NOMO-1 treated with dmso at 0.1 percent for 144 hours (cell line): ENCODE results near the gene MDGA2.

Experiments used
- DNase-seq: peaks from one replicate; lab custom pipeline; 2025; ENCODE audit not compliant: unreplicated experiment; lab: John Stamatoyannopoulos, UW

The MDGA2 gene

GRCh38 chr14:47490766-47491165 lies 184.6 kb downstream of the MDGA2 start:
- DNase-seq: no peak

GRCh38 chr14:47490353-47490752 lies 185.1 kb downstream of the MDGA2 start:
- DNase-seq: no peak

GRCh38 chr14:47485421-47485820 lies 190.0 kb downstream of the MDGA2 start:
- DNase-seq: no peak

- no peak for DNase-seq
Observed at GRCh38 chr14:47483449-47483848, 192.0 kb downstream of the MDGA2 start.

GRCh38 chr14:47471075-47471474 lies 204.3 kb downstream of the MDGA2 start:
- no peak for DNase-seq

- DNase-seq: no peak
Observed at GRCh38 chr14:47466916-47467315, 208.5 kb downstream of the MDGA2 start.

GRCh38 chr14:47454025-47454424 lies 221.4 kb downstream of the MDGA2 start:
- DNase-seq: no peak

GRCh38 chr14:47447076-47447475 lies 228.3 kb downstream of the MDGA2 start:
- no peak for DNase-seq

GRCh38 chr14:47442211-47442610 lies 233.2 kb downstream of the MDGA2 start:
- no peak for DNase-seq

GRCh38 chr14:47439953-47440352 lies 235.5 kb downstream of the MDGA2 start:
- DNase-seq: no peak

GRCh38 chr14:47438650-47439140 lies 236.7 kb downstream of the MDGA2 start:
- no peak for DNase-seq

- DNase-seq: no peak
Observed at GRCh38 chr14:47435331-47435965, 240.0 kb downstream of the MDGA2 start.

- DNase-seq: peak; percentile 16
Observed at GRCh38 chr14:47427629-47428028, 247.8 kb downstream of the MDGA2 start.

GRCh38 chr14:47425302-47425701 lies 250.1 kb downstream of the MDGA2 start:
- no peak for DNase-seq

- no peak for DNase-seq
Observed at GRCh38 chr14:47422191-47422590, 253.2 kb downstream of the MDGA2 start.

- no peak for DNase-seq
Observed at GRCh38 chr14:47411523-47411922, 263.9 kb downstream of the MDGA2 start.

GRCh38 chr14:47392326-47392725 lies 283.1 kb downstream of the MDGA2 start:
- no peak for DNase-seq

- DNase-seq: no peak
Observed at GRCh38 chr14:47390831-47391504, 284.4 kb downstream of the MDGA2 start.

- no peak for DNase-seq
Observed at GRCh38 chr14:47389535-47389934, 285.9 kb downstream of the MDGA2 start.

- no peak for DNase-seq
Observed at GRCh38 chr14:47366006-47366405, 309.4 kb downstream of the MDGA2 start.

- DNase-seq: no peak
Observed at GRCh38 chr14:47365233-47365632, 310.2 kb downstream of the MDGA2 start.

- DNase-seq: no peak
Observed at GRCh38 chr14:47353186-47353585, 322.2 kb downstream of the MDGA2 start.

- DNase-seq: peak; percentile 88
Observed at GRCh38 chr14:47346849-47347248, 328.6 kb downstream of the MDGA2 start.
